GM18519 (cell line): ENCODE data around the gene HTR1B.

Source experiments
- ATAC-seq: cut with Tn5 transposase; IDR thresholded peaks from one replicate; pipeline ENCODE4 v1.9.1; 2021; ENCODE audit warnings: mild to moderate bottlenecking, moderate library complexity; ENCODE audit not compliant: unreplicated experiment, low FRiP score

Gene HTR1B

GRCh38 chr6:77456531-77457248, 6.6 kb downstream of the HTR1B start:
- ATAC-seq: no peak

- no peak for ATAC-seq
Measured at GRCh38 chr6:77455271-77455670, 8.0 kb downstream of the HTR1B start.

GRCh38 chr6:77454386-77454785, 8.9 kb downstream of the HTR1B start:
- ATAC-seq: no peak

GRCh38 chr6:77451466-77451865, 11.8 kb downstream of the HTR1B start:
- no peak for ATAC-seq

- ATAC-seq: no peak
Measured at GRCh38 chr6:77450924-77451323, 12.4 kb downstream of the HTR1B start.

- ATAC-seq: no peak
Measured at GRCh38 chr6:77448546-77448945, 14.7 kb downstream of the HTR1B start.

- ATAC-seq: no peak
Measured at GRCh38 chr6:77447254-77447653, 16.0 kb downstream of the HTR1B start.

- no peak for ATAC-seq
Measured at GRCh38 chr6:77446249-77446648, 17.0 kb downstream of the HTR1B start.

- ATAC-seq: no peak
Measured at GRCh38 chr6:77445214-77445613, 18.1 kb downstream of the HTR1B start.

- ATAC-seq: no peak
Measured at GRCh38 chr6:77440206-77440976, 22.9 kb downstream of the HTR1B start.

- no peak for ATAC-seq
Measured at GRCh38 chr6:77433888-77434287, 29.4 kb downstream of the HTR1B start.

GRCh38 chr6:77430504-77430903, 32.8 kb downstream of the HTR1B start:
- ATAC-seq: no peak

GRCh38 chr6:77425671-77426070, 37.6 kb downstream of the HTR1B start:
- no peak for ATAC-seq

- ATAC-seq: no peak
Measured at GRCh38 chr6:77425216-77425615, 38.1 kb downstream of the HTR1B start.

GRCh38 chr6:77424761-77425160, 38.5 kb downstream of the HTR1B start:
- ATAC-seq: no peak

GRCh38 chr6:77416839-77417238, 46.5 kb downstream of the HTR1B start:
- no peak for ATAC-seq

- no peak for ATAC-seq
Measured at GRCh38 chr6:77415706-77416105, 47.6 kb downstream of the HTR1B start.
